GM06990 (cell line): ENCODE data around the gene CACNA2D2.

Experiments used
- DNase-seq: peaks from one replicate; pipeline ENCODE4 v3.0.0-alpha.2; 2011; ENCODE audit not compliant: insufficient read length; ENCODE audit errors: extremely low read depth
- H3K27me3 ChIP-seq: replicated peaks from 2 replicates; pipeline ENCODE4 v1.6.0; 2011; ENCODE audit warnings: low read length; ENCODE audit not compliant: control insufficient read depth, insufficient read depth
- H3K36me3 ChIP-seq: 2 replicates; pipeline ENCODE4 v1.5.1; 2011; ENCODE audit warnings: low read length; ENCODE audit not compliant: control insufficient read depth, insufficient read depth
- H3K4me3 ChIP-seq: replicated peaks from 2 replicates; pipeline ENCODE4 v1.5.1; 2011; ENCODE audit warnings: low read depth, mild to moderate bottlenecking, control low read depth, low read length
- TF ChIP-seq, protein P1 (sequence below): IDR thresholded peaks from 2 replicates; pipeline ENCODE4 v1.5.1; 2011; ENCODE audit warnings: low read length, control low read depth, mild to moderate bottlenecking, inconsistent platforms; ENCODE audit not compliant: insufficient read depth, poor library complexity, severe bottlenecking

Gene CACNA2D2

DNA sequence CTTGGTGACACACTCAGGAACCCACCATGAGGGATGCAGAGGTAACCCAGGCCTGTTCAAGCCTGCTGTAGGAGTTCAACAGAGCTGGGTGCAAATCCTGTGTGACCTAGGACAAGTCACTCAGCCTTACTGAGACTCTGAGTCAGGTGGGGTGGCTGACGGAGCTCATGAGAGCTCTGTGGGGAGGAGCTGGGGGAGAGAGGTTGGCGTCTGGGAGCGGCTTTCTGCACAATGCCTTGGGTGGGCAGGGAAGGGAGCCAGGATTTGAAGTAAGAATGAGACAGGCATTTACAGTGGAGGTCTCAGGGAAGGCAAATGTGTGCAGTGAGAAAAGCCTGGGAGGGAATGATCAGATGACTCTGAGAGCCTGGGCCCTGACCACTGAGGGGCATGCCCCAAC is 45.8 kb upstream of the CACNA2D2 start:
- Histone ChIP-seq H3K4me3 (no peak overlapping the region), H3K27me3 (no peaks in the 10 kb centered on the region), H3K36me3 (no peaks in the 10 kb centered on the region)
- TF ChIP-seq, protein P1, sequence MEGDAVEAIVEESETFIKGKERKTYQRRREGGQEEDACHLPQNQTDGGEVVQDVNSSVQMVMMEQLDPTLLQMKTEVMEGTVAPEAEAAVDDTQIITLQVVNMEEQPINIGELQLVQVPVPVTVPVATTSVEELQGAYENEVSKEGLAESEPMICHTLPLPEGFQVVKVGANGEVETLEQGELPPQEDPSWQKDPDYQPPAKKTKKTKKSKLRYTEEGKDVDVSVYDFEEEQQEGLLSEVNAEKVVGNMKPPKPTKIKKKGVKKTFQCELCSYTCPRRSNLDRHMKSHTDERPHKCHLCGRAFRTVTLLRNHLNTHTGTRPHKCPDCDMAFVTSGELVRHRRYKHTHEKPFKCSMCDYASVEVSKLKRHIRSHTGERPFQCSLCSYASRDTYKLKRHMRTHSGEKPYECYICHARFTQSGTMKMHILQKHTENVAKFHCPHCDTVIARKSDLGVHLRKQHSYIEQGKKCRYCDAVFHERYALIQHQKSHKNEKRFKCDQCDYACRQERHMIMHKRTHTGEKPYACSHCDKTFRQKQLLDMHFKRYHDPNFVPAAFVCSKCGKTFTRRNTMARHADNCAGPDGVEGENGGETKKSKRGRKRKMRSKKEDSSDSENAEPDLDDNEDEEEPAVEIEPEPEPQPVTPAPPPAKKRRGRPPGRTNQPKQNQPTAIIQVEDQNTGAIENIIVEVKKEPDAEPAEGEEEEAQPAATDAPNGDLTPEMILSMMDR, result no peak
- DNase-seq, result no peak

DNA sequence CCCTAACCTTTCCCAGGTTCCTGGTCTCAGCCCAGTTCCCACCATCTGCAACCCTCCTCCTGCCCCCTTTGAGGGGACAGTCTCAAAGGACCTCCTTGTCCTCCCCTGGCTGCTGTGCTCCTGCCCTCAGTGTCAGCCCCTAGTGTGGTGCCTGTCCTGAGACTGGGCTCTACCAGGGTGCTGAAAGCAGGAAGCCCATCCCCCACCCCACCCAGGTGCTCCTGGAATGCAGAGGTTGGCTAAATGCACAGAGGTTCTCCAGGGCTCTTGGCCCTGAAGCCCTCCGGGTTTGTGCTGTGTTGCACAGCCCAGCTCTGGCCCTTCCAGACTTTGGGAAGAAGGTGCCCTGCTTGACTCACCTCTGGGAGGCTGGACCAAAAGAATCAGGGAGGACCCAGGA is 42.3 kb upstream of the CACNA2D2 start:
- peaks cover 1% of the 10 kb centered on the region; the same call in 1 of the 2 replicates for H3K27me3 ChIP-seq
- TF ChIP-seq, protein P1, result no peak
- H3K4me3 ChIP-seq, result no peak overlapping the region
- DNase-seq, result no peak
- no peaks in the 10 kb centered on the region for H3K36me3 ChIP-seq

DNA sequence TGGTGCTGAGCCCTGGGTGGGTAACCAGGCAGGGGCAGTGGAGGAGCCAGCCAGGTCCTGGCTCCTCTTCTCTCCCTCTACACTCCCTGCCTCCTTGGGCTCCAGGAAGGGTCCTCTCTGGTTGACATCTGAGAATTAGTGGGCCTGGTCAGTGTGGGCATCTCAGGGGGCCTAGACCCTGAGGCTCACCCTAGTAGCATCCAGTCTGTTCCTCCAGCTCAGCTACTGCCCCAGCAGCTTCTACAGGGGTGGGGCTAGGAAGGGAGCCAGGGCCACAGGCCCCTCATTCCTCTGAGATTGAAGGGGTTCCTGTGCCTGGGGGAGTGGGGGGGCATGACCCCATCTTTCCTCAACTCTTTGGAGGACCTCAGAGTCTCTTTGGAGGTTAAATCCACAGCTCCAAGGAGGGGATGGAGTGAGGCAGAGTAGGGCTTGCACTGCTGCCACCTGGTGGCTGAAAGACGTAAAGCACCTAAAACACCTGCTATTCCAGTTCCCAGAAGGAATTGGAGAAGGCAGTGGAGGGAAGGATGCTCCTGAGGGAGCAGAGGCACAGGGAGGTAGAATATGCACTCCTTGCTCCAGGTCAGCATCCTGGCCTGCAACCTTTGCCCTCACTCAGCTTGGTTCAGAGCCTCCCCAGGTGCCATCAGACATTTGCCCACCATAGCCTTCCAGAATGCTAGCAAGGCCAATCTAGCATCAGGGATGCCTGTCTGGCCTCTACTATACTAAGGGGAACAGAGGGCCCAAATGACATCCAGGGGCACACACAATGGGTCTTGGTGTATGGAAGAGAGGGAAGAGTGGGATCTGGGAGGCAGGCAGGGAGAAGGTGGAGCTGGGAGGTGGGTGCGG is 39.0 kb upstream of the CACNA2D2 start:
- Histone ChIP-seq H3K4me3 (no peak overlapping the region), H3K36me3 (no peaks in the 10 kb centered on the region), H3K27me3 (peaks cover 1% of the 10 kb centered on the region)
- TF ChIP-seq, protein P1, result peak; percentile 91
- no peak for DNase-seq

DNA sequence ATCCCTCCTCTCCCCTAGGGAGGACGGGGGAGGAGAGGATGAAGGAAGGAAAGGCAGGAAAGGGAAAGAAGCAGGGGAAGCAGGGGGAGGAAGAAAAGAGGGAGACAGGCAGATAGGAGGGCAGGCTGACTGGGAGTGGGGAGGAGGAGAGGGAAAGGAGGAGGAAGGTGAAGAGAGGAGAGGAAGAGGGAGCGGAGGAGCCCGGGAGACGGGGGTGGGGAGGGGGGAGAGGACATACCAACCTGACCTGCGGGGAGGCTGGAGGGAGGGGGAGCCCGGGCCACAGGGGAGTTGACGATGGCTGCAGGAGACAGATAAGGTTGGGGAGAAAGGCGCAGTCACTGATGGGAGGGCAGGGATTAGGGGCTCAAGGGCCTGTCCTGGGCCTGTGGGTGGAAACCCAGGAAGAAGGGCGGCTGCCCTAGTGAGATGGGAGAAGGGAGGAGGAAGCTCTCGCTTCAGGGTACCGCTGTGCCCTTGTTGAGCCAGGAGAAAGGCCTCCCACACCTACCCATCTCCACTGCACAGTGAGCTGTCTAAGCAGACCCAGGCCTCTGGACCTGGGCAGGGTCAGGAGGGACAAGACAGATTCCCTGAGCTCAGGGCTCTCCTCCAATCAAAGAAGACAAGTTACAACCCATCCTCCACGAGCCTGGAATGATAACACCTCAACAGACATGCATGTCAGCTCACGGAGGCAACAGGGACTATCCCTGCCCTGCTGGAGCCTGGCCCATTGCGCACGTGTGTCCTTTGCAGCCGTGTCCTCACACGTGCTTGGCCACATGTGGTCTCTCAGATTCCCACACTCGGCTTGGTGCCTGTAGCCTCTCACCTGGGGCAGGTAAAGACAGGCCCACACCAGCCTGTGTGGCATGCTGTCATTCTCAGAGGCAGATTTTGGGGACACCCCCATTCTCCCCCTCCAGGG is 36.2 kb upstream of the CACNA2D2 start:
- Histone ChIP-seq H3K36me3 (no peaks in the 10 kb centered on the region), H3K4me3 (no peak overlapping the region), H3K27me3 (peaks cover 1% of the 10 kb centered on the region)
- TF ChIP-seq, protein P1, result no peak
- no peak for DNase-seq

DNA sequence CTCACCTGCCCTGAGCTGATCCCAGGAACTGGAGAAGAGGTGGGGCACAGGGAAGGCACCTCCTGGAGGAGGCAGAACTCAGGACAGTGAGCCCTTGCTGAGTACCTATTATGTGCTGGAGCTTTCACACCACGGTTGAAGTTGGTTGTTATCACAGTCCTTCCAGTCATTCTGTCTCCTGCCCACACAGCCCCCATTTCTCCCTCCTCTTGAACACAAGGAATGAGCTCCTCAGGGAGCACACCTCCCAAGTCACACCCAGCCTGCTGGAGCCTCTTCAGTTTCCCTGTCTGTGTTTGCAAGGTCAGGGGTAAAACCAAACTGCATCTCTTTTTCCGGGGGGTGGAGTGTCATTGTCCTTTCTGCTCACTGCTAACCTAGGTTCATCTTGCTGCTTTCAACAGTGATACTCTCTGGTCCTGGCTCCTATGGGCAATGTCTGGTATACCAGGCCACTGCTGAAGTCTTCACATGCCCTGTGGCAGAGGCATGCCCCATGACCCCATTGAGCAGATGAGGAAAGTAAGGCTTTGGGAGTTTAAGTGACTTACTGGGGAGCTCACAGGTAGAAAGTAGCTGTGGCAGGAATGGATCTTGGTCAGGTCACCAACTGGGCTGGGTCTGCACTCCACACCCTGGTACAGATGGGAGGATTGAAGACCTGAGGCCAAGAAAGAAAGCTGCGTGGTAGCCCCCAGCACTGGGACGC is 34.1 kb upstream of the CACNA2D2 start:
- TF ChIP-seq, protein P1, result no peak
- H3K27me3 ChIP-seq, result peaks cover 1% of the 10 kb centered on the region
- no peak overlapping the region for H3K4me3 ChIP-seq
- no peaks in the 10 kb centered on the region for H3K36me3 ChIP-seq
- DNase-seq, result no peak
